IMR-90 (cell line): Measurements from ENCODE around the gene ADAMTS14. TPM values are rescaled to one million over a fixed set of nuclear protein-coding genes. Genes with fewer than 3 reads are reported as not detected.

ENCODE experiments used
- ATAC-seq: fragments of 200-7000 bp; cut with Tn5 transposase; 2 replicates; pipeline ENCODE4 v1.9.1; 2020; ENCODE audit warnings: low read depth, mild to moderate bottlenecking, moderate library complexity
- BruUV-seq: library from RNA; stranded (reverse); fragments of 400-500 nt; replicated peaks from 2 replicates; lab custom pipeline; 2021; lab: Mats Ljungman, UMichigan
- CTCF ChIA-PET: fragments of 300-600 bp; formaldehyde crosslinking; extraction: SDS; loops from one replicate; lab custom pipeline; 2021; ENCODE audit warnings: antibody characterized with exemption; lab: Yijun Ruan, JAX
- POLR2A ChIA-PET: fragments of 300-600 bp; sonication (Branson Sonifier 250); formaldehyde crosslinking; loops from one replicate; lab custom pipeline; 2022; ENCODE audit warnings: antibody characterized with exemption; ENCODE audit not compliant: unreplicated experiment; lab: Charles Lee
- DNase-seq: peaks from one replicate; pipeline ENCODE4 v3.0.0; 2013
- H2AFZ ChIP-seq: replicated peaks from 2 replicates; pipeline ENCODE3; 2013; ENCODE audit warnings: low read length, mild to moderate bottlenecking; ENCODE audit not compliant: poor library complexity
- H2AK5ac ChIP-seq: 2 replicates; pipeline ENCODE4 v1.6.1; 2013; ENCODE audit warnings: low read depth, low read length, inconsistent platforms
- H2AK9ac ChIP-seq: replicated peaks from 2 replicates; pipeline ENCODE3; 2013; ENCODE audit warnings: mild to moderate bottlenecking, low read depth, low read length, moderate library complexity; ENCODE audit not compliant: poor library complexity
- H2BK120ac ChIP-seq: 2 replicates; pipeline ENCODE4 v1.6.1; 2013; ENCODE audit warnings: low read depth, low read length, inconsistent platforms
- H2BK15ac ChIP-seq: 3 replicates; pipeline ENCODE4 v1.6.1; 2013; ENCODE audit warnings: low read depth, low read length, inconsistent platforms
- H2BK20ac ChIP-seq: 2 replicates; pipeline ENCODE4 v1.6.1; 2013; ENCODE audit warnings: low read depth, mild to moderate bottlenecking, inconsistent platforms, low read length, moderate library complexity
- H2BK5ac ChIP-seq: 2 replicates; pipeline ENCODE4 v1.6.1; 2013; ENCODE audit warnings: mild to moderate bottlenecking, low read depth, low read length, inconsistent platforms; ENCODE audit not compliant: poor library complexity, severe bottlenecking
- H3K14ac ChIP-seq: replicated peaks from 2 replicates; pipeline ENCODE4 v1.6.1; 2013; ENCODE audit warnings: low read depth, low read length, inconsistent platforms
- H3K18ac ChIP-seq: 2 replicates; pipeline ENCODE4 v1.6.1; 2013; ENCODE audit warnings: low read depth, low read length, control low read depth
- H3K23ac ChIP-seq: 2 replicates; pipeline ENCODE4 v1.6.1; 2013; ENCODE audit warnings: low read depth, low read length, inconsistent platforms
- H3K27ac ChIP-seq: 2 replicates; pipeline ENCODE4 v1.5.1; 2013; ENCODE audit warnings: mild to moderate bottlenecking, control low read depth, low read length; ENCODE audit not compliant: insufficient read depth
- H3K27me3 ChIP-seq: 2 replicates; pipeline ENCODE4 v1.6.1; 2013; ENCODE audit warnings: low read length; ENCODE audit not compliant: control insufficient read depth, insufficient read depth
- H3K36me3 ChIP-seq: 2 replicates; pipeline ENCODE4 v1.6.1; 2013; ENCODE audit warnings: low read length, mixed read lengths; ENCODE audit not compliant: control insufficient read depth, insufficient read depth
- H3K4ac ChIP-seq: 2 replicates; pipeline ENCODE4 v1.6.1; 2013; ENCODE audit warnings: low read depth, low read length, inconsistent platforms
- H3K4me1 ChIP-seq: 2 replicates; pipeline ENCODE4 v1.6.1; 2013; ENCODE audit warnings: low read length, mixed read lengths; ENCODE audit not compliant: control insufficient read depth, insufficient read depth
- H3K4me2 ChIP-seq: 2 replicates; pipeline ENCODE4 v1.6.1; 2013; ENCODE audit warnings: low read depth, mild to moderate bottlenecking, control low read depth, low read length, moderate library complexity
- H3K4me3 ChIP-seq: 2 replicates; pipeline ENCODE4 v1.5.1; 2013; ENCODE audit warnings: low read depth, mild to moderate bottlenecking, control low read depth, low read length, moderate library complexity; ENCODE audit not compliant: insufficient read depth
- H3K56ac ChIP-seq: 2 replicates; pipeline ENCODE4 v1.6.1; 2013; ENCODE audit warnings: low read length, inconsistent platforms; ENCODE audit not compliant: insufficient read depth; ENCODE audit errors: extremely low read depth
- H3K79me1 ChIP-seq, 2 experiments: 2 replicates each; pipeline ENCODE4 v1.6.1; 2013; ENCODE audit warnings: low read length in 2 of 2, inconsistent platforms in 1 of 2, low read depth in 1 of 2
- H3K9ac ChIP-seq: 2 replicates; pipeline ENCODE4 v1.6.1; 2013; ENCODE audit warnings: low read depth, low read length, control low read depth
- H3K9me1 ChIP-seq: 2 replicates; pipeline ENCODE4 v1.6.1; 2013; ENCODE audit warnings: low read length, inconsistent platforms; ENCODE audit not compliant: insufficient read depth
- H3K9me3 ChIP-seq: 2 replicates; pipeline ENCODE4 v1.6.1; 2013; ENCODE audit warnings: low read length; ENCODE audit not compliant: control insufficient read depth, insufficient read depth
- H4K20me1 ChIP-seq: 2 replicates; pipeline ENCODE4 v1.6.1; 2013; ENCODE audit warnings: low read length, inconsistent platforms; ENCODE audit not compliant: insufficient read depth
- H4K5ac ChIP-seq: 2 replicates; pipeline ENCODE4 v1.6.1; 2013; ENCODE audit warnings: mild to moderate bottlenecking, low read depth, low read length, control low read depth
- H4K8ac ChIP-seq, 2 experiments: 2 replicates each; pipeline ENCODE4 v1.6.1; 2013; ENCODE audit warnings: low read depth in 2 of 2, low read length in 2 of 2, control low read depth in 1 of 2, inconsistent platforms in 1 of 2
- H4K91ac ChIP-seq: 2 replicates; pipeline ENCODE4 v1.6.1; 2013; ENCODE audit warnings: low read depth, low read length, inconsistent platforms; ENCODE audit not compliant: insufficient read depth
- BHLHE40 ChIP-seq: fragments of 150-350 bp; IDR thresholded peaks from 2 replicates; pipeline ENCODE4 v1.6.1; 2016; ENCODE audit warnings: mild to moderate bottlenecking, low read depth, low read length
- CEBPB ChIP-seq: IDR thresholded peaks from 2 replicates; pipeline ENCODE4 v1.6.1; 2012; ENCODE audit warnings: low read depth, low read length, improper control_type of control experiment
- CHD1 ChIP-seq: IDR thresholded peaks from 2 replicates; pipeline ENCODE4 v1.6.1; 2012; ENCODE audit warnings: low read depth, low read length, improper control_type of control experiment
- FOS ChIP-seq: fragments of 150-350 bp; IDR thresholded peaks from 2 replicates; pipeline ENCODE4 v1.6.1; 2016; ENCODE audit warnings: low read depth, low read length
- MAFK ChIP-seq: IDR thresholded peaks from 2 replicates; pipeline ENCODE4 v1.6.1; 2012; ENCODE audit warnings: low read depth, low read length, improper control_type of control experiment
- MAZ ChIP-seq: IDR thresholded peaks from 2 replicates; pipeline ENCODE4 v1.6.1; 2012; ENCODE audit warnings: low read depth, mild to moderate bottlenecking, low read length, improper control_type of control experiment, moderate library complexity, borderline replicate concordance
- MXI1 ChIP-seq: IDR thresholded peaks from 2 replicates; pipeline ENCODE4 v1.6.1; 2012; ENCODE audit warnings: low read depth, mild to moderate bottlenecking, low read length, moderate library complexity, borderline replicate concordance
- NFE2L2 ChIP-seq: fragments of 150-350 bp; IDR thresholded peaks from 2 replicates; pipeline ENCODE4 v1.6.1; 2016; ENCODE audit warnings: low read depth, mild to moderate bottlenecking, low read length
- POLR2A ChIP-seq: IDR thresholded peaks from 2 replicates; pipeline ENCODE4 v1.6.1; 2012; ENCODE audit warnings: mild to moderate bottlenecking, low read depth, low read length
- RAD21 ChIP-seq: IDR thresholded peaks from 2 replicates; pipeline ENCODE4 v1.6.1; 2012; ENCODE audit warnings: low read length, improper control_type of control experiment
- RCOR1 ChIP-seq: IDR thresholded peaks from 2 replicates; pipeline ENCODE4 v1.6.1; 2012; ENCODE audit warnings: mild to moderate bottlenecking, low read length, improper control_type of control experiment; ENCODE audit not compliant: insufficient replicate concordance
- RFX5 ChIP-seq: IDR thresholded peaks from 2 replicates; pipeline ENCODE4 v1.8.0; 2012; ENCODE audit warnings: low read depth, mild to moderate bottlenecking, low read length, moderate library complexity
- SMC3 ChIP-seq: fragments of 150-350 bp; IDR thresholded peaks from 2 replicates; pipeline ENCODE4 v1.6.1; 2016; ENCODE audit warnings: low read depth, mild to moderate bottlenecking, antibody characterized with exemption, low read length, moderate library complexity
- WGBS, 2 experiments: methylation state at CpG; one replicate each; pipeline versions ENCODE4 v1.1.5 to v1.1.7; 2013; ENCODE audit warnings: missing lambda C conversion rate in 2 of 2; ENCODE audit not compliant: insufficient read length in 1 of 2; ENCODE audit errors: extremely low coverage in 2 of 2; 5-methylcytosine and 5-hydroxymethylcytosine counted together
- dilution Hi-C: fragments of 300-500 bp; cut with HindIII; formaldehyde crosslinking; loops from one replicate; pipeline ENCODE4 v1.14.3; 2018; ENCODE audit warnings: low sequenced_read_pairs; ENCODE audit not compliant: unreplicated experiment
- in situ Hi-C: fragments of 300-500 bp; cut with MboI; formaldehyde crosslinking; loops from 3 replicates; pipeline ENCODE4 v1.14.3; 2019; ENCODE audit warnings: low sequenced_read_pairs, inconsistent platforms, mixed read lengths
- intact Hi-C: fragments of 100-400 bp; cut with micrococcal nuclease; formaldehyde crosslinking; loops from 2 replicates; pipeline ENCODE4 v1.10.0; 2022
- polyA plus RNA-seq, 3 experiments: library from polyadenylated mRNA; depleted of rRNA; stranded (reverse); fragments of >200 nt; gene quantifications; 2 replicates each; pipeline ENCODE4 v1.2.3, GENCODE V29; 2012; ENCODE audit warnings: low replicate concordance in 1 of 3
- total RNA-seq: library from RNA; depleted of rRNA; stranded (reverse); fragments of >200 nt; gene quantifications from 2 replicates; pipeline ENCODE4 v1.2.3, GENCODE V29; 2012
- TF ChIP-seq, protein P1 (sequence below): conservative IDR thresholded peaks from 2 replicates; pipeline ENCODE4 v1.5.1; 2012; ENCODE audit warnings: mild to moderate bottlenecking, low read depth, low read length, improper control_type of control experiment
- TF ChIP-seq, protein P2 (sequence below): fragments of 150-350 bp; IDR thresholded peaks from 2 replicates; pipeline ENCODE4 v1.6.1; 2017; ENCODE audit warnings: mild to moderate bottlenecking, antibody characterized with exemption, low read length, low read depth
- TF ChIP-seq, protein P3 (sequence below): fragments of 150-350 bp; IDR thresholded peaks from 2 replicates; pipeline ENCODE4 v1.6.1; 2016; ENCODE audit warnings: low read depth, mild to moderate bottlenecking, low read length, moderate library complexity, borderline replicate concordance

Gene ADAMTS14
- total and polyA plus RNA-seq, 2 of the 4 experiments (the other 2 are of a cell fraction): under 0.01 to 0.31 TPM

DNA sequence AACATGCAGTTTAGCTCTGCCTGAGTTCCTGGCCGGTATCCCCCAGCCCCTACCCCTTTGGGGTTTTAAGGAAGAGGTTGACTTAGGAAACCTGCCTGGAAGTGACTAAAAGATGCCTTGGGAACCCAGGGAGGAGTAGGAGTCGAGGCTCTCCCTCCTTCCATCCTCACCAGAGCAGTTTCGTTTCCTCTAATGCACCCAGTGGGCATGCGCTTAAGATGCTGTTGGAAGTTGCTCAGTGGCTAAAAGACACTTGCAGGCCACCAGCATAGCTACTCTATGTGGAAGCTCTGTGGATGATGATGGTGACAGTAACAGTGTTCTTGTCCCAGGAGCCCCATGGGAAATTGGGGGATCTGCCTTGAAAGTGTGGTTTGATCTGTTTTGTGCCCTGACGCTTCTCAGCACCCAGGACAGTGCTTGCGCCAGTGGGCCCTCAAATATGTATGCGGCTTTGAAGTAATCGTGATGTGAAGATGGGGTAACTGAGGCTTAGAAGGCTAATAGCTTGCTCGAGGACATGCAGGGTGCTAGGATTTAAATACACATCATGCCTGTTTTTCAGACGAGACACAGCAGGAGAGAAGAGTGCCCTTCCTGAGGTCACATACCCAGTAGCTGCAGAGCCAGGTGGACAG, 80.8 kb downstream of the ADAMTS14 start:
- Histone ChIP-seq H2AK5ac (no peak overlapping the region), H2BK120ac (no peak overlapping the region), H3K4ac (no peak overlapping the region), H3K18ac (no peak overlapping the region), H3K4me1 (no peaks in the 10 kb centered on the region), H4K5ac (no peak overlapping the region), H3K9me1 (no peaks in the 10 kb centered on the region), H2BK20ac (no peak overlapping the region), H2BK15ac (no peak overlapping the region), H3K27ac (no peak overlapping the region), H2AFZ (no peak overlapping the region), H4K8ac (no peak overlapping the region), H3K9ac (no peak overlapping the region), H3K23ac (no peak overlapping the region), H3K36me3 (no peaks in the 10 kb centered on the region), H3K79me1 (no peaks in the 10 kb centered on the region), H2AK9ac (no peak overlapping the region), H3K9me3 (no peaks in the 10 kb centered on the region), H4K20me1 (no peaks in the 10 kb centered on the region), H3K27me3 (peaks cover 7% of the 10 kb centered on the region), H3K56ac (no peak overlapping the region), H2BK5ac (no peak overlapping the region), H4K91ac (no peak overlapping the region), H3K4me3 (no peak overlapping the region), H3K14ac (no peak overlapping the region), H3K4me2 (no peak overlapping the region)
- ATAC-seq (no peak), DNase-seq (no peak)
- ChIA-PET CTCF (no interaction called here), POLR2A (no interaction called here)
- BruUV-seq: no TSS peak
- in situ Hi-C loops (no loop called here), dilution Hi-C loops (no loop called here), intact Hi-C loops (no loop called here)
- TF ChIP-seq MAZ (no peak), MAFK (no peak), POLR2A (no peak), NFE2L2 (no peak), MXI1 (no peak), FOS (no peak), CEBPB (no peak), CHD1 (no peak), BHLHE40 (no peak), SMC3 (no peak), RCOR1 (no peak), RAD21 (no peak), RFX5 (no peak)
- TF ChIP-seq, protein P1, sequence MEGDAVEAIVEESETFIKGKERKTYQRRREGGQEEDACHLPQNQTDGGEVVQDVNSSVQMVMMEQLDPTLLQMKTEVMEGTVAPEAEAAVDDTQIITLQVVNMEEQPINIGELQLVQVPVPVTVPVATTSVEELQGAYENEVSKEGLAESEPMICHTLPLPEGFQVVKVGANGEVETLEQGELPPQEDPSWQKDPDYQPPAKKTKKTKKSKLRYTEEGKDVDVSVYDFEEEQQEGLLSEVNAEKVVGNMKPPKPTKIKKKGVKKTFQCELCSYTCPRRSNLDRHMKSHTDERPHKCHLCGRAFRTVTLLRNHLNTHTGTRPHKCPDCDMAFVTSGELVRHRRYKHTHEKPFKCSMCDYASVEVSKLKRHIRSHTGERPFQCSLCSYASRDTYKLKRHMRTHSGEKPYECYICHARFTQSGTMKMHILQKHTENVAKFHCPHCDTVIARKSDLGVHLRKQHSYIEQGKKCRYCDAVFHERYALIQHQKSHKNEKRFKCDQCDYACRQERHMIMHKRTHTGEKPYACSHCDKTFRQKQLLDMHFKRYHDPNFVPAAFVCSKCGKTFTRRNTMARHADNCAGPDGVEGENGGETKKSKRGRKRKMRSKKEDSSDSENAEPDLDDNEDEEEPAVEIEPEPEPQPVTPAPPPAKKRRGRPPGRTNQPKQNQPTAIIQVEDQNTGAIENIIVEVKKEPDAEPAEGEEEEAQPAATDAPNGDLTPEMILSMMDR: no peak
- TF ChIP-seq, protein P2, sequence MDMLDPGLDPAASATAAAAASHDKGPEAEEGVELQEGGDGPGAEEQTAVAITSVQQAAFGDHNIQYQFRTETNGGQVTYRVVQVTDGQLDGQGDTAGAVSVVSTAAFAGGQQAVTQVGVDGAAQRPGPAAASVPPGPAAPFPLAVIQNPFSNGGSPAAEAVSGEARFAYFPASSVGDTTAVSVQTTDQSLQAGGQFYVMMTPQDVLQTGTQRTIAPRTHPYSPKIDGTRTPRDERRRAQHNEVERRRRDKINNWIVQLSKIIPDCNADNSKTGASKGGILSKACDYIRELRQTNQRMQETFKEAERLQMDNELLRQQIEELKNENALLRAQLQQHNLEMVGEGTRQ: no peak
- TF ChIP-seq, protein P3, sequence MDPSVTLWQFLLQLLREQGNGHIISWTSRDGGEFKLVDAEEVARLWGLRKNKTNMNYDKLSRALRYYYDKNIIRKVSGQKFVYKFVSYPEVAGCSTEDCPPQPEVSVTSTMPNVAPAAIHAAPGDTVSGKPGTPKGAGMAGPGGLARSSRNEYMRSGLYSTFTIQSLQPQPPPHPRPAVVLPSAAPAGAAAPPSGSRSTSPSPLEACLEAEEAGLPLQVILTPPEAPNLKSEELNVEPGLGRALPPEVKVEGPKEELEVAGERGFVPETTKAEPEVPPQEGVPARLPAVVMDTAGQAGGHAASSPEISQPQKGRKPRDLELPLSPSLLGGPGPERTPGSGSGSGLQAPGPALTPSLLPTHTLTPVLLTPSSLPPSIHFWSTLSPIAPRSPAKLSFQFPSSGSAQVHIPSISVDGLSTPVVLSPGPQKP: no peak
- WGBS, 2 experiments: 100% methylated on average over 2 of the region's 10 CpGs; no CpG with 5 or more reads in 1 of the 2 experiments
